ENCODE results near the gene TBC1D22A. TPM values are rescaled to one million over a fixed set of nuclear protein-coding genes. Genes with fewer than 3 reads are reported as not detected.
A peak's percentile ranks its signal among the peaks of the same experiment; 100 is the strongest.

Gene TBC1D22A
- total and polyA plus RNA-seq, 2 donors from 2014 or later, result 24.6 to 39.4 TPM

GRCh38 chr22:46846832-46847355 is 84.4 kb downstream of the TBC1D22A start:
- Histone ChIP-seq H3K9me3 (ENCODE audit: control insufficient read depth in 2 of 3, insufficient read depth in 1 of 3, low read length in 3 of 3) (no peaks in the 10 kb centered on the region), H3K4me1 (ENCODE audit: control insufficient read depth in 2 of 3, insufficient read depth in 2 of 3, low read depth in 1 of 3, low read length in 3 of 3) (no peaks in the 10 kb centered on the region), H3K9ac (ENCODE audit: low read length in 3 of 3) (no peak overlapping the region), H3K36me3 (ENCODE audit: control insufficient read depth in 2 of 3, insufficient read depth in 3 of 3, low read length in 3 of 3) (no peaks in the 10 kb centered on the region), H3K27ac (ENCODE audit: low read depth in 2 of 2, low read length in 2 of 2) (no peak overlapping the region), H3K4me3 (ENCODE audit: low read length in 3 of 3) (no peak overlapping the region), H3K27me3 (ENCODE audit: control insufficient read depth, insufficient read depth, low read length) (no peaks in the 10 kb centered on the region)
- DNase-seq (no peak), FAIRE-seq (no peak)
- TF ChIP-seq, protein P1, sequence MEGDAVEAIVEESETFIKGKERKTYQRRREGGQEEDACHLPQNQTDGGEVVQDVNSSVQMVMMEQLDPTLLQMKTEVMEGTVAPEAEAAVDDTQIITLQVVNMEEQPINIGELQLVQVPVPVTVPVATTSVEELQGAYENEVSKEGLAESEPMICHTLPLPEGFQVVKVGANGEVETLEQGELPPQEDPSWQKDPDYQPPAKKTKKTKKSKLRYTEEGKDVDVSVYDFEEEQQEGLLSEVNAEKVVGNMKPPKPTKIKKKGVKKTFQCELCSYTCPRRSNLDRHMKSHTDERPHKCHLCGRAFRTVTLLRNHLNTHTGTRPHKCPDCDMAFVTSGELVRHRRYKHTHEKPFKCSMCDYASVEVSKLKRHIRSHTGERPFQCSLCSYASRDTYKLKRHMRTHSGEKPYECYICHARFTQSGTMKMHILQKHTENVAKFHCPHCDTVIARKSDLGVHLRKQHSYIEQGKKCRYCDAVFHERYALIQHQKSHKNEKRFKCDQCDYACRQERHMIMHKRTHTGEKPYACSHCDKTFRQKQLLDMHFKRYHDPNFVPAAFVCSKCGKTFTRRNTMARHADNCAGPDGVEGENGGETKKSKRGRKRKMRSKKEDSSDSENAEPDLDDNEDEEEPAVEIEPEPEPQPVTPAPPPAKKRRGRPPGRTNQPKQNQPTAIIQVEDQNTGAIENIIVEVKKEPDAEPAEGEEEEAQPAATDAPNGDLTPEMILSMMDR (IDR thresholded peaks at IDR 0.05; ENCODE audit: borderline replicate concordance, extremely low read depth, insufficient read depth), result no peak
- intact Hi-C loops (cut with DNase I), result no loop called here

GRCh38 chr22:46848197-46848596 is 85.7 kb downstream of the TBC1D22A start:
- no peaks in the 10 kb centered on the region for H3K9me3 ChIP-seq (ENCODE audit: control insufficient read depth in 2 of 3, insufficient read depth in 1 of 3, low read length in 3 of 3)
- H3K27ac ChIP-seq (ENCODE audit: low read depth in 2 of 2, low read length in 2 of 2), result no peak overlapping the region
- no peaks in the 10 kb centered on the region for H3K27me3 ChIP-seq (ENCODE audit: control insufficient read depth, insufficient read depth, low read length)
- FAIRE-seq, result no peak
- TF ChIP-seq, protein P1 (IDR thresholded peaks at IDR 0.05; ENCODE audit: borderline replicate concordance, extremely low read depth, insufficient read depth), result no peak
- intact Hi-C loops (cut with DNase I), result no loop called here
- DNase-seq, result peak in 2 of 5 donors; percentile 54 to 59
- no peak overlapping the region for H3K9ac ChIP-seq (ENCODE audit: low read length in 3 of 3)
- no peak overlapping the region for H3K4me3 ChIP-seq (ENCODE audit: low read length in 3 of 3)
- H3K36me3 ChIP-seq (ENCODE audit: control insufficient read depth in 2 of 3, insufficient read depth in 3 of 3, low read length in 3 of 3), result no peaks in the 10 kb centered on the region
- no peaks in the 10 kb centered on the region for H3K4me1 ChIP-seq (ENCODE audit: control insufficient read depth in 2 of 3, insufficient read depth in 2 of 3, low read depth in 1 of 3, low read length in 3 of 3)

DNA sequence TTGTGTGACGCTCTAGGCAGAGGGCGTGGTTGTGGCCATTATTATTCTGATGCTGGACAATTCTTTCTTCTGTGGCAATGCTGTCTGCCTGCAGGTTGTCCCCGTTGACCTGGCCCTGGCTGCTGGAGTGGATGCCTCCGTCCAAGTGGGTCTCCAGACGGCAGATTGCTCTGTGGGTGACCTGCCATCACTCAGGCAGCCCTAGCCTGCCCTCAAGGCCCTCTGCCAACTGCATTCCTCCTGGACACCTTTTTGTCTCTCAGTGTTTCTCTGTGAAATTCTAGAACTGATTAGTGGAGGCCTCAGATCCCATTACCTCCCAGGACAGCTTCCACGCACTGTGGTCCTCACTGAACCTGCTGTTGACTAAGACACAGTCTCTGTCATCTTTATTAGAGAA is 86.7 kb downstream of the TBC1D22A start:
- intact Hi-C loops (cut with DNase I), result no loop called here
- Histone ChIP-seq H3K4me3 (ENCODE audit: low read length in 3 of 3) (no peak overlapping the region), H3K4me1 (ENCODE audit: control insufficient read depth in 2 of 3, insufficient read depth in 2 of 3, low read depth in 1 of 3, low read length in 3 of 3) (no peaks in the 10 kb centered on the region), H3K27me3 (ENCODE audit: control insufficient read depth, insufficient read depth, low read length) (no peaks in the 10 kb centered on the region), H3K27ac (ENCODE audit: low read depth in 2 of 2, low read length in 2 of 2) (no peak overlapping the region), H3K36me3 (ENCODE audit: control insufficient read depth in 2 of 3, insufficient read depth in 3 of 3, low read length in 3 of 3) (no peaks in the 10 kb centered on the region), H3K9ac (ENCODE audit: low read length in 3 of 3) (no peak overlapping the region), H3K9me3 (ENCODE audit: control insufficient read depth in 2 of 3, insufficient read depth in 1 of 3, low read length in 3 of 3) (no peaks in the 10 kb centered on the region)
- no peak for DNase-seq
- FAIRE-seq, result no peak
- TF ChIP-seq, protein P1 (IDR thresholded peaks at IDR 0.05; ENCODE audit: borderline replicate concordance, extremely low read depth, insufficient read depth), result no peak

- DNase-seq, result no peak
- TF ChIP-seq, protein P1 (IDR thresholded peaks at IDR 0.05; ENCODE audit: borderline replicate concordance, extremely low read depth, insufficient read depth), result no peak
- Histone ChIP-seq H3K27ac (ENCODE audit: low read depth in 2 of 2, low read length in 2 of 2) (no peak overlapping the region), H3K27me3 (ENCODE audit: control insufficient read depth, insufficient read depth, low read length) (no peaks in the 10 kb centered on the region), H3K36me3 (ENCODE audit: control insufficient read depth in 2 of 3, insufficient read depth in 3 of 3, low read length in 3 of 3) (no peaks in the 10 kb centered on the region), H3K9ac (ENCODE audit: low read length in 3 of 3) (no peak overlapping the region), H3K4me3 (ENCODE audit: low read length in 3 of 3) (no peak overlapping the region), H3K9me3 (ENCODE audit: control insufficient read depth in 2 of 3, insufficient read depth in 1 of 3, low read length in 3 of 3) (no peaks in the 10 kb centered on the region), H3K4me1 (ENCODE audit: control insufficient read depth in 2 of 3, insufficient read depth in 2 of 3, low read depth in 1 of 3, low read length in 3 of 3) (peaks cover 0 to 3% (median 1%) of the 10 kb centered on the region in 3 donors)
- FAIRE-seq, result no peak
- intact Hi-C loops (cut with DNase I), result no loop called here
These were observed 87.5 kb downstream of the TBC1D22A start for GRCh38 chr22:46849951-46850350.
